ENCODE data around the gene TBC1D3G.
"Not testable (repeated sequence)": the region's sequence is repeated elsewhere in the genome, so short reads cannot be mapped to it uniquely, and the experiment has no call there.

Gene TBC1D3G

DNA sequence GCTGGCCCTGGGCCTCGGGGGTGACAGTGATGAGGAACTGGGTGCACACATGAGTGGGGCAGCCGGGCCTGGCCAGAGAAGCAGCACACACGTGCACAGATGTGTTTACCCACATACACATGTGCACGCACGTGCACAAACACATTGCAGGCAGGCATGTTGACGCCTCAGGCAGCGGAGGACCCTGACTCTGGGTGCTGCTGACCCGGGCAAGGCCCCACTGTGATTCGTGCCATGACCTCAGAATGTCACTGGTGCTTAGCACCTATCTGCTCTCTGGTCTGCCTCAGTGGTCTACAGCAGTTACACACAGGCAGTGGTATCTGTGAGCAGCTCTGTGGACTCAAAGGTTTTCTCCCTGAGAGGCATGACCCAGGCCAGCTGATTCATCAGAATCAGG is at the start of gene TBC1D3G:
Gene TBC1D3G, plus strand, starts transcription at position 301 of the 400 bp plus-strand sequence. CDS start 1,528 bp downstream, outside the sequence.
- DNase-seq = not testable (repeated sequence)

DNA sequence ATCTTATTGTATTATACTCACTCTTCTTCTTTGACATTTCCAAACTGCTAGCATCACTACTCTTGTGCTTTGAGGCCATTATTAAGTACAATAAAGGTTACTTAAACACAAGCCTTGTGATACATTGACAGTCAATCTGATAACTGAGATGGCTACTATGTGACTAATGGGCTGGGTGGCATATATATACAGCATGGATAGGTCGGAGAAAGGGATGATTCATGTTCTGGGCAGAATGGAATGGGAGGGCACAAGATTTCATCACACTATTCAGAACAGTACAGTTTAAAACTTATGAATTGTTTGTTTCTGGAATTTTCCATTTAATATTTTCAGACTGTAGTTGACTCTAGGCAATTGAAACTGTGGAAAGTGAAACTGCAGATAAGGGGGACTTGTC is 40.4 kb upstream of the TBC1D3G start:
- DNase-seq = not testable (repeated sequence)

DNA sequence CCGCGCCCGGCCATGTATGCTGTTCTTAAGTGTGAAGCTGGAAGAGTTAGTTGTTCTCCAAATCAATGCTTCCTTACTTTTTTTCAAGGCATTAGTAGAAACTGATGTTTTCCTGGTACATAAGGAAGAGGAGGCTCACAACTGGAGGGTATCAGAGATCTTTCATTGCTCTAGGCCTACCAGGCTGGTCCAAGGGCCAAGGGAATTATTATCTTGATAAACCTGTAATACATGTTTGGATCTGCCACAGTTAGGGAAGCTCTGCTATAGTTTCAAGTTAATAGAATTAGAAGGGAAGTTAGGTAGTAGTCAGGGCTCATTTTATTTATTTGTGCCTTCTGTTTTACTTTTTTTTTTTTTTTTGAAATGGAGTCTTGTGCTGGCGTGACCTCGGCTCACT is 39.5 kb upstream of the TBC1D3G start:
- DNase-seq = not testable (repeated sequence)

DNA sequence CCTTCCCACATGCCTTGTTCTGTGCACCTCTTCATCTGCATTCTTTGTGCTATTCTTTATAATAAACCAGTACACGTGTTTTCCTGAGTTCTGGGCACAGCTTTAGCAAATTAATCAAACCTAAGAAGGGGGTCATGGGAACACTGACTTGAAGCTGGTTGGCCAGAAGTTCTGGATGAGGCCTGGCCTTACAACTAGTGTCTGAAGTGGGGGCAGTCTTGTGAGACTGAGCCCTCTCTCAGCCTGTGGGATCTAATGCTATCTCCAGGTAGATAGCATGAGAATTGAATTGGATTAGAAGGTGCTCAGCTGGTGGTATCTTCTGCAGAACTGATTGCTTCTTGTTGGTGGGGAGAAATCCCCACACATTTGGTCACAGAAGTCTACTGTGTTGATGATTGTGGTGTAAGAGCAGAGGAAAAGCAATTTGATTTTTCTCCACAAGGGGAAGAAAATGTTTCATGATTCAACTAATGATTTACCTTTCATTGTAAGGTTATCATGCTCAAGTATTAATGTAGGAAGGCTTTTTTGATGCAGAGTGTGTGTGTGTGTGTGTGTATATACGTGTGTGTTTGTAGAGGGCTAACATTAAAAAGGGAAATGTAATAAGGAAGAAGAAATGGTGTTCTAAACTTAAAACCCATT is 33.6 kb upstream of the TBC1D3G start:
- DNase-seq = not testable (repeated sequence)

DNA sequence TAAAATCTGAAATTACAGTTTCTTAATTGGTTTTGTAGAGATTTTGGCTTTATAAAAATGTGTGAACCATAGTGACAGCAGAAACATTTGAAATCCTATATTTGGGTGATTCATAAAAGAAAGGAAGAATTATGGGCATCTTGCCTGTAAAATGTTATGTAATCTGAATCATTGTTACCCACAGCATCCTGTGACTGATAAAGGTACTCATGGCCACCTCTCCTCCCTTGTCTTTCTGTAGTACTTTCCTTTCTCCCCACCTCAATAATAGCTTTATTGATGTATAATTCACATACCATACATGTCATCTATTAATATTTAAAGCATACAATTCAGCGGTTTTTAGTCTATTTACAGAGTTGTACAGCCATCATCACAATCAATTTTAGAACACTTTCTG is 28.5 kb upstream of the TBC1D3G start:
- not testable (repeated sequence) for DNase-seq

DNA sequence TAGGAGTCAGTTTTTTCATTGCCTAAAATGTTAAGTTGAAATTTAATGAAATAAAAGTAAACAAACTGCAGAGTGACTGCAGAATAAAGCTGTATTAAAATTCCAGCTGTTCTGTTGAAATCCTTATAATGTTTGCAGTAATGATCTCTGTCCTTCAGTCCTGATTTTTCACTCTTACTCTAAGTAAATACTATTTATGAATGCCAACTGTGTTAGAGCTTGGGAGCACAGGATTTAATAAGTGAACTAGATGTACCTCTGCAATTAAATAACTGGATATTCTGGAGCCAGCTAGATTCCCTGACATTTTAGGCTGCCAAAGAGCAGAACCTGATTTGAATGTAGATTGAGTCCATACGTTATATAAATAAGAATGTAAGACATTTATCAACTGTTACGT is 7.9 kb upstream of the TBC1D3G start:
- not testable (repeated sequence) for DNase-seq

DNA sequence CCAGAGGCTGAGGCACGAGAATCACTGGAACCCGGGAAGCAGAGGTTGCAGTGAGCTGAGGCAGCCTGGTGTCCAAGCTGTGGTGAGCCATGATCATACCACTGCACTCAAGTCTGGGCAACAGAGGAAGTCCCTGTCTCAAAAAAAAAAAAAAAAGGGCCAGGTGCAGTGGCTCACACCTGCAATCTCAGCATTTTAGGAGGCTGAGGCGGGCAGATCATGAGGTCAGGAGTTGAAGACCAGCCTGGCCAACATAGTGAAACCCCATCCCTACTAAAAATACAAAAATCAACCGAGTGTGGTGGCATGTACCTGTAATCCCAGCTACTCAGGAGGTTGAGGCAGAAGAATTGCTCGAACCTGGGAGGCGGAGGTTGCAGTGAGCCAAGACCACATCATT is 38.8 kb downstream of the TBC1D3G start:
- not testable (repeated sequence) for DNase-seq

DNA sequence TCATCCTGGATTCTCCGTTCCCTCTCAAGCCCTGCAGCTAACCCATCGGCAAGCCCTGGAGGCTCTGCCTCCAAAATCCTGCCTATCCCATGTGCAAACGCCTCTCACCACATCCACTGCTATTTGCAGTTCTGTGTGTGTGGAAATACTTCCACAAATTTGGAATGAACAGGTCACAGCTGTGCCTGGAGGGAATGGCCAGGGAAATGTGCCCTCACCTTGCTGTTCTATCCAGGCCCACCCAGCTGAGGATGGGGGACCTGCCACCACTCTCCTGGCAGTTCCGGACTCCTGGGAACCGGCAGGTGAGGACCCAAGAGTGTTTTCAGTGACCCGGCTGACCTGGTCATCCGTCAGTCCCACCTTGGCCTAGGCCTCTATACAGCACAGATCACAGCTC is 52.3 kb downstream of the TBC1D3G start:
- DNase-seq = not testable (repeated sequence)
